Measurements from ENCODE around the gene NFILZ.

DNA sequence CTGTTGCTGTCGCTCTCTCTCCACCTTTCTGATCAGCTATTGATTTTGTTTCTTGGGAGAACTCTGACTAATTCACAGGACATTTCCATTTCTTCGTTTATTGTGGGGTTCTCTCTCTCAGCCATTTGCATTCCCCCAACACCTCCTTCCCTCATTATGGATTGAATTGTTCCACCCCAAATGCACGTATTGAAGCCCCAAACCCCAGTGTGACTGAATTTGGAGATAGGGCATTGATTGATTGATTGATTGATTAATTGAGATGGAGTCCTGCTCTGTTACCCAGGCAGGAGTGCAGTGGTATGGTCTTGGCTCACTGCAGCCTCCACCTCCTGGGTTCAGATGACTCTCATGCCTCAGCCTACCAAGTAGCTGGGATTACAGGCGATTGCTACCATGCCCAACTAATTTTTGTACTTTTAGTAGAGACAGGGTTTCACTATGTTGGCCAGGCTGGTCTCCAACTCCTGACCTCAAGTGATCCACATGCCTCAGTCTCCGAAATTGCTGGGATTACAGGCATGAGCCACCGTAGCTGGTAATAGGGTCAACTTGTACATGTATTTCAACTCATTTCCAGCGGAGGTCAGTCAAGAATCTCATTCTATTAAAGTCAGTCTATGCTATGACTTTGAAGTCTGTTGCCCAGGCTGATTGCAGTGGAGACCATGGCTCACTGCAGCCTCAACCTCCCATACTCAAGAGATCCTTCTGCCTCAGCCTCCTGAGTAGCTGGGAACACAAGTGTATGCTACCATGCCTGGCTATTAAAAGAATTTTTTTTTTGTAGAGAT lies 13.6 kb downstream of the NFILZ start:
- TF ChIP-seq, protein P1, sequence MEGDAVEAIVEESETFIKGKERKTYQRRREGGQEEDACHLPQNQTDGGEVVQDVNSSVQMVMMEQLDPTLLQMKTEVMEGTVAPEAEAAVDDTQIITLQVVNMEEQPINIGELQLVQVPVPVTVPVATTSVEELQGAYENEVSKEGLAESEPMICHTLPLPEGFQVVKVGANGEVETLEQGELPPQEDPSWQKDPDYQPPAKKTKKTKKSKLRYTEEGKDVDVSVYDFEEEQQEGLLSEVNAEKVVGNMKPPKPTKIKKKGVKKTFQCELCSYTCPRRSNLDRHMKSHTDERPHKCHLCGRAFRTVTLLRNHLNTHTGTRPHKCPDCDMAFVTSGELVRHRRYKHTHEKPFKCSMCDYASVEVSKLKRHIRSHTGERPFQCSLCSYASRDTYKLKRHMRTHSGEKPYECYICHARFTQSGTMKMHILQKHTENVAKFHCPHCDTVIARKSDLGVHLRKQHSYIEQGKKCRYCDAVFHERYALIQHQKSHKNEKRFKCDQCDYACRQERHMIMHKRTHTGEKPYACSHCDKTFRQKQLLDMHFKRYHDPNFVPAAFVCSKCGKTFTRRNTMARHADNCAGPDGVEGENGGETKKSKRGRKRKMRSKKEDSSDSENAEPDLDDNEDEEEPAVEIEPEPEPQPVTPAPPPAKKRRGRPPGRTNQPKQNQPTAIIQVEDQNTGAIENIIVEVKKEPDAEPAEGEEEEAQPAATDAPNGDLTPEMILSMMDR (IDR thresholded peaks at IDR 0.05; ENCODE audit: control extremely low read depth in 1 of 3, insufficient read depth in 1 of 3, low read depth in 1 of 3, low read length in 3 of 3): no peak
- TF ChIP-seq, protein P2, sequence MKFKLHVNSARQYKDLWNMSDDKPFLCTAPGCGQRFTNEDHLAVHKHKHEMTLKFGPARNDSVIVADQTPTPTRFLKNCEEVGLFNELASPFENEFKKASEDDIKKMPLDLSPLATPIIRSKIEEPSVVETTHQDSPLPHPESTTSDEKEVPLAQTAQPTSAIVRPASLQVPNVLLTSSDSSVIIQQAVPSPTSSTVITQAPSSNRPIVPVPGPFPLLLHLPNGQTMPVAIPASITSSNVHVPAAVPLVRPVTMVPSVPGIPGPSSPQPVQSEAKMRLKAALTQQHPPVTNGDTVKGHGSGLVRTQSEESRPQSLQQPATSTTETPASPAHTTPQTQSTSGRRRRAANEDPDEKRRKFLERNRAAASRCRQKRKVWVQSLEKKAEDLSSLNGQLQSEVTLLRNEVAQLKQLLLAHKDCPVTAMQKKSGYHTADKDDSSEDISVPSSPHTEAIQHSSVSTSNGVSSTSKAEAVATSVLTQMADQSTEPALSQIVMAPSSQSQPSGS (IDR thresholded peaks at IDR 0.05; ENCODE audit: low read length): no peak
- TF ChIP-seq POLR2A (IDR thresholded peaks at IDR 0.05; ENCODE audit: control extremely low read depth in 1 of 2, low read depth in 2 of 2, low read length in 2 of 2) (no peak), PHF8 (conservative IDR thresholded peaks at IDR 0.05; ENCODE audit: low read depth, low read length) (no peak), POLR2AphosphoS5 (IDR thresholded peaks at IDR 0.05; ENCODE audit: low read depth, low read length) (no peak), CBX5 (IDR thresholded peaks at IDR 0.05; ENCODE audit: low read depth, low read length) (no peak), HDAC6 (IDR thresholded peaks at IDR 0.05; ENCODE audit: low read depth, low read length) (no peak)

Data from H1 (cell line).